Measurements from ENCODE around the gene DDX20. TPM values are rescaled to one million over a fixed set of nuclear protein-coding genes. Genes with fewer than 3 reads are reported as not detected.

The DDX20 gene
- total RNA-seq, 1 donor from 2014 or later, result 7.1 TPM

GRCh38 chr1:111804776-111805175 lies 49.1 kb downstream of the DDX20 start:
- intact Hi-C loops (cut with micrococcal nuclease), result no loop called here
- no peak for ATAC-seq
- no peak for DNase-seq

GRCh38 chr1:111805251-111805650 lies 49.5 kb downstream of the DDX20 start:
- intact Hi-C loops (cut with micrococcal nuclease), result no loop called here
- no peak for DNase-seq
- no peak for ATAC-seq

- ATAC-seq, result no peak
- DNase-seq, result no peak
- intact Hi-C loops (cut with micrococcal nuclease), result no loop called here
These were observed 56.2 kb downstream of the DDX20 start for GRCh38 chr1:111811891-111812290.

GRCh38 chr1:111812306-111812705 lies 56.6 kb downstream of the DDX20 start:
- no peak for ATAC-seq
- intact Hi-C loops (cut with micrococcal nuclease), result no loop called here
- DNase-seq, result no peak

- DNase-seq, result no peak
- intact Hi-C loops (cut with micrococcal nuclease), result no loop called here
- ATAC-seq, result peak; percentile 36
These were observed 58.0 kb downstream of the DDX20 start for GRCh38 chr1:111813440-111814304.

GRCh38 chr1:111814305-111814628 lies 58.6 kb downstream of the DDX20 start:
- ATAC-seq, result no peak
- intact Hi-C loops (cut with micrococcal nuclease), result no loop called here
- DNase-seq, result no peak

- DNase-seq, result no peak
- intact Hi-C loops (cut with micrococcal nuclease), result no loop called here
- peak; percentile 40 for ATAC-seq
These were observed 58.9 kb downstream of the DDX20 start for GRCh38 chr1:111814642-111815041.

Other genes with a start within 250 kb of the DDX20 start
- 102 TPM for gene RAP1A, start 136.1 kb upstream of the DDX20 start, total RNA-seq
- gene INKA2, start 16.5 kb upstream of the DDX20 start, total RNA-seq, result 23.1 TPM
- gene KCND3, start 233.8 kb downstream of the DDX20 start, total RNA-seq, result 19.8 TPM

All from left ventricle myocardium superior (tissue), 1 donor.